ENCODE results near the gene RAPGEF2. TPM values are rescaled to one million over a fixed set of nuclear protein-coding genes. Genes with fewer than 3 reads are reported as not detected.

RAPGEF2 gene
- total and polyA plus RNA-seq, 11 donors = 10.6 to 75.9 (median 51.2) TPM

- Histone ChIP-seq H3K27ac (no peak overlapping the region), H3K27me3 (no peaks in the 10 kb centered on the region), H3K4me1 (peaks cover 0 to 93% (median 69%) of the 10 kb centered on the region in 12 donors), H3K4me3 (no peak overlapping the region), H3K36me3 (no peaks in the 10 kb centered on the region), H3K9me3 (no peaks in the 10 kb centered on the region)
- TF ChIP-seq CTCF (IDR thresholded peaks at IDR 0.05) (no peak), POLR2A (IDR thresholded peaks at IDR 0.05) (no peak)
- WGBS, 4 donors = 56 to 65% (median 61%) methylated on average over 3 of the region's 3 CpGs
- ATAC-seq (no peak), DNase-seq (no peak)
- intact Hi-C loops (cut with DNase I) = no loop called here
Measured at GRCh38 chr4:159143687-159144086, 40.8 kb downstream of the RAPGEF2 start.

- ATAC-seq = no peak
- no peak overlapping the region for H3K4me3 ChIP-seq
- 66 to 71% (median 69%) methylated on average over 4 of the region's 4 CpGs for WGBS, 4 donors
- peaks cover 0 to 93% (median 64%) of the 10 kb centered on the region in 12 donors for H3K4me1 ChIP-seq
- no peaks in the 10 kb centered on the region for H3K27me3 ChIP-seq
- H3K36me3 ChIP-seq = no peaks in the 10 kb centered on the region
- no peaks in the 10 kb centered on the region for H3K9me3 ChIP-seq
- intact Hi-C loops (cut with DNase I) = no loop called here
- no peak overlapping the region for H3K27ac ChIP-seq
- TF ChIP-seq POLR2A (IDR thresholded peaks at IDR 0.05) (no peak), CTCF (IDR thresholded peaks at IDR 0.05) (no peak)
- no peak for DNase-seq
Measured at GRCh38 chr4:159144112-159144694, 41.3 kb downstream of the RAPGEF2 start.

- no peak overlapping the region for H3K27ac ChIP-seq
- no peak for TF ChIP-seq CTCF (IDR thresholded peaks at IDR 0.05)
- intact Hi-C loops (cut with DNase I) = loop anchor here in 1 of 10 donors (5.0 kb wide), 1 partner anchor 33 kb away; no protein-coding TSS in a partner anchor
- ATAC-seq = peak in 3 of 4 donors; percentile 22 to 55 (median 39)
- H3K9me3 ChIP-seq = no peaks in the 10 kb centered on the region
- no peaks in the 10 kb centered on the region for H3K27me3 ChIP-seq
- H3K4me3 ChIP-seq = no peak overlapping the region
- WGBS, 4 donors = 64 to 76% (median 70%) methylated on average over 4 of the region's 4 CpGs
- H3K36me3 ChIP-seq = no peaks in the 10 kb centered on the region
- H3K4me1 ChIP-seq = peaks cover 0 to 91% (median 63%) of the 10 kb centered on the region in 12 donors
- DNase-seq = no peak
Measured at GRCh38 chr4:159145318-159145991, 42.6 kb downstream of the RAPGEF2 start.

- intact Hi-C loops (cut with DNase I) = loop anchor here in 1 of 10 donors (5.0 kb wide), 1 partner anchor 34 kb away; no protein-coding TSS in a partner anchor
- Histone ChIP-seq H3K27ac (no peak overlapping the region), H3K36me3 (no peaks in the 10 kb centered on the region), H3K9me3 (no peaks in the 10 kb centered on the region), H3K4me1 (peaks cover 0 to 91% (median 60%) of the 10 kb centered on the region in 12 donors), H3K27me3 (no peaks in the 10 kb centered on the region), H3K4me3 (no peak overlapping the region)
- DNase-seq (no peak), ATAC-seq (no peak)
- 49 to 69% (median 51%) methylated on average over 1 of the region's 1 CpG for WGBS, 4 donors
- TF ChIP-seq POLR2A (IDR thresholded peaks at IDR 0.05) = no peak
- no peak for TF ChIP-seq CTCF (IDR thresholded peaks at IDR 0.05)
Measured at GRCh38 chr4:159145992-159146330, 43.1 kb downstream of the RAPGEF2 start.
